AG04449 (cell line): ENCODE measurements around the gene CALR.
"Not testable (repeated sequence)": the region's sequence is repeated elsewhere in the genome, so short reads cannot be mapped to it uniquely, and the experiment has no call there.

Experiments used
- CTCF ChIA-PET: fragments of 350-600 bp; formaldehyde crosslinking; extraction: SDS; loops from one replicate; lab custom pipeline; 2021; ENCODE audit warnings: antibody characterized with exemption; lab: Yijun Ruan, JAX
- POLR2A ChIA-PET: fragments of 400-600, 350-600 bp; formaldehyde crosslinking; extraction: SDS; loops from one replicate; lab custom pipeline; 2020; ENCODE audit warnings: antibody characterized with exemption, inconsistent platforms; lab: Yijun Ruan, JAX
- DNase-seq: peaks from one replicate; pipeline ENCODE4 v3.0.0-alpha.2; 2010; ENCODE audit warnings: low read depth, low spot score
- H3K4me3 ChIP-seq: 2 replicates; pipeline ENCODE4 v1.5.1; 2011; ENCODE audit warnings: low read depth, mild to moderate bottlenecking, control low read depth, low read length
- TF ChIP-seq, protein P1 (sequence below): IDR thresholded peaks from one replicate; pipeline ENCODE4 v1.5.1; 2011; ENCODE audit warnings: mild to moderate bottlenecking, moderate library complexity, low read length, control low read depth, inconsistent platforms; ENCODE audit not compliant: insufficient read depth; ENCODE audit errors: missing control alignments

Gene CALR

DNA sequence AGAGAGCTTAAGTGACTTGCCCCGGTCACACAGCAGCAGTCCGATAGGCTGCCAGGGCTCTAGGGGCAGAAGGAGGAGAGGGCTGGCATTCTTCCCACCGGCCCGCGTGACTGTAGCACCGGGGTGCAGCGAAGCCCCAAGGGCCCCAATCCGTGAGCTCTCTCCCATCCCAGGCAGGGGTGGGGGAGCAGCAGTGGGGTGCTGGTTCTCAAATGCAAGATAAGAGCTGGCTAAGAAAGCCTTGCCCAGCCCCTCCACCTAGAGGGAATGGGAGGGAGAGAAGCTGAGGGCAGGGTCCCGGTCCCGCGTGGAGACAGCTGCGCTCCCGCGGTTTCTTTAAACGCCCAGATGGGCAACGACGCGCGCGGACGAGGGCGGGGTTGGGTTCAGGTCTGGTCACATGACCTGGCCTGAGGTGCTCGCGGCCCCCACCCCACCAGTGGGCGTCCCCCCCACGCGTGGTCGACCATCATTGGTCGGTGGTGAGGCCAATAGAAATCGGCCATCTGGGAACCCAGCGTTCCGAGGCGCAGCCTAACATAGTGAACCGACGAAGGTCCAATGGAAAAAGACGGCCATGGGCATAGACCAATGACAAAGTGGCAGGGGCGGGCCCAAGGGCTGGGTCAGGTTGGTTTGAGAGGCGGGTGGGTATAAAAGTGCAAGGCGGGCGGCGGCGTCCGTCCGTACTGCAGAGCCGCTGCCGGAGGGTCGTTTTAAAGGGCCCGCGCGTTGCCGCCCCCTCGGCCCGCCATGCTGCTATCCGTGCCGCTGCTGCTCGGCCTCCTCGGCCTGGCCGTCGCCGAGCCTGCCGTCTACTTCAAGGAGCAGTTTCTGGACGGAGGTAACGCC, at the start of gene CALR:
Gene CALR, plus strand, starts transcription at position 683 of the 852 bp plus-strand sequence. Its CDS starts 71 bp downstream, at position 754.
- H3K4me3 ChIP-seq = peak within 1 kb of the TSS; percentile 90
- ChIA-PET POLR2A (interaction anchor here (0.7 to 0.9 kb wide), 2 partner anchors 8 to 15 kb away, joined by 3 read pairs; no protein-coding TSS in a partner anchor), CTCF (interaction anchor here (1.0 to 1.3 kb wide), 3 partner anchors 28 to 155 kb away, joined by 3 to 5 read pairs (median 4); no protein-coding TSS in a partner anchor)
- DNase-seq = peak; percentile 94
- TF ChIP-seq, protein P1, sequence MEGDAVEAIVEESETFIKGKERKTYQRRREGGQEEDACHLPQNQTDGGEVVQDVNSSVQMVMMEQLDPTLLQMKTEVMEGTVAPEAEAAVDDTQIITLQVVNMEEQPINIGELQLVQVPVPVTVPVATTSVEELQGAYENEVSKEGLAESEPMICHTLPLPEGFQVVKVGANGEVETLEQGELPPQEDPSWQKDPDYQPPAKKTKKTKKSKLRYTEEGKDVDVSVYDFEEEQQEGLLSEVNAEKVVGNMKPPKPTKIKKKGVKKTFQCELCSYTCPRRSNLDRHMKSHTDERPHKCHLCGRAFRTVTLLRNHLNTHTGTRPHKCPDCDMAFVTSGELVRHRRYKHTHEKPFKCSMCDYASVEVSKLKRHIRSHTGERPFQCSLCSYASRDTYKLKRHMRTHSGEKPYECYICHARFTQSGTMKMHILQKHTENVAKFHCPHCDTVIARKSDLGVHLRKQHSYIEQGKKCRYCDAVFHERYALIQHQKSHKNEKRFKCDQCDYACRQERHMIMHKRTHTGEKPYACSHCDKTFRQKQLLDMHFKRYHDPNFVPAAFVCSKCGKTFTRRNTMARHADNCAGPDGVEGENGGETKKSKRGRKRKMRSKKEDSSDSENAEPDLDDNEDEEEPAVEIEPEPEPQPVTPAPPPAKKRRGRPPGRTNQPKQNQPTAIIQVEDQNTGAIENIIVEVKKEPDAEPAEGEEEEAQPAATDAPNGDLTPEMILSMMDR = no peak

- ChIA-PET CTCF (interaction anchor here (0.6 to 2.9 kb wide), 8 partner anchors 8 to 75 kb away, joined by 3 to 17 read pairs (median 4); partner anchors contain the start of gene DNASE2), POLR2A (interaction anchor here (1.8 kb wide), 1 partner anchor 10 kb away, joined by 9 read pairs; the partner anchor contains the start of gene DNASE2)
- DNase-seq = not testable (repeated sequence)
- peak overlapping the region; percentile 47 for H3K4me3 ChIP-seq
Measured at GRCh38 chr19:12890299-12890786, 48.1 kb upstream of the CALR start.

DNA sequence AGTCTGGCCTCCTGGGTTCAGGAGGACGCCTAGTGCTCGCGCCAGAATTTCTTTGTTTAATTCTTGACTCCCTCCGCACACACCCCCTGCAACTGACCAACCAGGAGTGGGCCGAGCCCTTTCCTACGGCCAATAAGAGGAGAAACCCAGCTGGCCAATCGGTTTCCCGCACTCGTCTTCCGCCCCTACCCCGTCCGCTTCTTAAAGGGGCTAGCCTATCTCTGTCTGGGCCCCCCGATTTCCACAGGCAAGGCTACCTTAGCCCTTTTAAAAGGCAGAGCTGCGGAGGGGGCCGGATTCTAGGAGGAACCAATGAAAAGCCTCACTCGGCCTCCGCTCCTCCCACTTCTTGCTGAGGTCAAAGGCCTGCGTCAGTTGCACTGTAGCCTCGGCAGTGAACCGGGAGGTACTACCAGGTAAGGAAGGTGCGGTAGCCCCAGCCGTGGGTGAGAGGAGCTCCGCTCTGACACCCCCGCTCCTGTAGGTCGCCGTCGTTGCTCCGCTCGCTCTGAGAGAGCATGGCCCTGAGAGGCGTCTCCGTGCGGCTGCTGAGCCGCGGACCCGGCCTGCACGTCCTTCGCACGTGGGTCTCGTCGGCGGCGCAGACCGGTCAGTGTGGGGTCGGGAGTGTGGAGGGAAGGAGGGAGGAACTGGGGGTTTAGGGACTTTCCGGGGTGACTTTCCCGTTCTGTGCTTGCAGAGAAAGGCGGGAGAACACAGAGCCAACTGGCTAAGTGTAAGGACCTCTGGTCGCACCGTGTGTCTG, 47.4 kb upstream of the CALR start, which contains the start of gene GCDH:
Gene GCDH, plus strand, starts transcription at position 374 of the 766 bp plus-strand sequence. Its CDS starts 145 bp downstream, at position 519.
- peak; percentile 92 for DNase-seq
- ChIA-PET POLR2A (interaction anchor here (1.8 kb wide), 1 partner anchor 10 kb away, joined by 9 read pairs; the partner anchor contains the start of gene DNASE2), CTCF (interaction anchor here (0.6 to 2.9 kb wide), 8 partner anchors 8 to 74 kb away, joined by 3 to 17 read pairs (median 4); partner anchors contain the start of gene DNASE2)
- H3K4me3 ChIP-seq = peak within 1 kb of the TSS; percentile 94
- TF ChIP-seq, protein P1 = no peak

GRCh38 chr19:12891553-12892021, 46.8 kb upstream of the CALR start:
- POLR2A ChIA-PET = interaction anchor here (1.8 kb wide), 1 partner anchor 11 kb away, joined by 9 read pairs; the partner anchor contains the start of gene DNASE2
- TF ChIP-seq, protein P1 = no peak
- CTCF ChIA-PET = interaction anchor here (1.5 to 2.9 kb wide), 4 partner anchors 9 to 74 kb away, joined by 4 to 17 read pairs (median 8); partner anchors contain the start of gene DNASE2
- peak overlapping the region; percentile 94 for H3K4me3 ChIP-seq
- no peak for DNase-seq

DNA sequence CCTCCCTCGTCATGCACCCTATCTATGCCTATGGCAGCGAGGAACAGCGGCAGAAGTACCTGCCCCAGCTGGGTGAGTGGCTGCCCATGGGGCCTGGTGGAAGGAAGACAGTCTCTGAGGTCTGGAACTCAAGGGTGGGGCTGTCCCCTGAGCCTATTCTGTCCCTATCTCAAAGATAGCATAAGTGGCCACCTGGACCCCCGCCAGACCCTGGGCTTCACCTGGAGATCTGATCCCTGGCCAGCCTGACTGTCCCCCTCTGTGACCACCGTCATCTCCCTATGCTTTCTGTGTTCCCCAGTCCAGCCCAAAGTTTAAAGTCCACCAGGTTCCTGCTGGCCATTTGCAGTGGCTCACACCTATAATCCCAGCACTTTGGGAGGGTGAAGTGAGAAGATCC, 44.8 kb upstream of the CALR start:
- no peak for DNase-seq
- POLR2A ChIA-PET = no interaction called here

More for the DNA sequence above, 44.8 kb upstream of the CALR start:
- CTCF ChIA-PET = interaction anchor here (0.8 kb wide), 1 partner anchor 46 kb away, joined by 3 read pairs; no protein-coding TSS in a partner anchor
- no peak overlapping the region for H3K4me3 ChIP-seq
- TF ChIP-seq, protein P1 = no peak
